SK-N-SH (cell line): ENCODE data around the gene DLGAP5. TPM values are rescaled to one million over a fixed set of nuclear protein-coding genes. Genes with fewer than 3 reads are reported as not detected.

Experiments
- CTCF ChIA-PET: fragments of 300-600, 350-600 bp; formaldehyde crosslinking; extraction: SDS; loops from one replicate; lab custom pipeline; 2021; lab: Yijun Ruan, JAX
- POLR2A ChIA-PET: fragments of 350-600 bp; sonication (Branson Sonifier 250); formaldehyde crosslinking; extraction: SDS; loops from one replicate; lab custom pipeline; 2020; ENCODE audit warnings: antibody characterized with exemption, inconsistent platforms; lab: Yijun Ruan, JAX
- DNase-seq: peaks from one replicate; pipeline ENCODE4 v3.0.0; 2012
- H2AFZ ChIP-seq: fragments of 200-600 bp; sonication (generic); 2 replicates; pipeline ENCODE4 v1.8.1; 2016; ENCODE audit warnings: antibody characterized with exemption, mild to moderate bottlenecking, low read depth
- H3F3A ChIP-seq: fragments of 200-600 bp; sonication (generic); replicated peaks from 2 replicates; pipeline ENCODE3; 2016; ENCODE audit warnings: antibody characterized with exemption, mild to moderate bottlenecking; ENCODE audit not compliant: insufficient read depth
- H3K27ac ChIP-seq, 2 experiments: fragments of 200-500 bp in 1 of 2; fragments of 200-600 bp in 1 of 2; sonication (Bioruptor generic) in 1 of 2; sonication (generic), shearing (Covaris generic) in 1 of 2; 2 replicates each; pipeline versions ENCODE4 v1.5.1 to v1.6.1; 2014 to 2016; ENCODE audit warnings: low read depth in 2 of 2, inconsistent platforms in 1 of 2, low read length in 1 of 2, mild to moderate bottlenecking in 1 of 2, mixed read lengths in 1 of 2
- H3K27me3 ChIP-seq: fragments of 200-600 bp; sonication (generic), shearing (Covaris generic); 2 replicates; pipeline ENCODE4 v1.6.1; 2016; ENCODE audit warnings: mixed run types; ENCODE audit not compliant: insufficient read depth
- H3K36me3 ChIP-seq, 2 experiments: fragments of 200-500 bp in 1 of 2; fragments of 200-600 bp in 1 of 2; sonication (Bioruptor generic) in 1 of 2; sonication (generic) in 1 of 2; replicated peaks in 1 of 2; 2 replicates each; pipeline versions ENCODE3 to v1.5.1; 2014 to 2016; ENCODE audit warnings: low read length in 1 of 2, mild to moderate bottlenecking in 1 of 2; ENCODE audit not compliant: insufficient read depth in 2 of 2, control insufficient read depth in 1 of 2
- H3K4me1 ChIP-seq, 2 experiments: fragments of 200-500 bp in 1 of 2; fragments of 200-600 bp in 1 of 2; sonication (Bioruptor generic) in 1 of 2; sonication (generic), shearing (Covaris generic) in 1 of 2; 2 replicates each; pipeline versions ENCODE4 v1.5.1 to v1.6.1; 2014 to 2016; ENCODE audit warnings: low read depth in 1 of 2, low read length in 1 of 2, mixed run types in 1 of 2; ENCODE audit not compliant: insufficient read depth in 2 of 2, control insufficient read depth in 1 of 2
- H3K4me2 ChIP-seq: fragments of 200-600 bp; sonication (generic), shearing (Covaris generic); 2 replicates; pipeline ENCODE4 v1.6.1; 2017; ENCODE audit warnings: mixed run types
- H3K4me3 ChIP-seq, 2 experiments: fragments of 200-500 bp in 1 of 2; fragments of 200-600 bp in 1 of 2; sonication (Bioruptor generic) in 1 of 2; sonication (generic), shearing (Covaris generic) in 1 of 2; 2 replicates each; pipeline versions ENCODE4 v1.5.1 to v1.8.1; 2014 to 2016; ENCODE audit warnings: low read depth in 2 of 2, inconsistent platforms in 1 of 2, low read length in 1 of 2, mild to moderate bottlenecking in 1 of 2, mixed read lengths in 1 of 2, moderate library complexity in 1 of 2
- H3K79me2 ChIP-seq: fragments of 200-600 bp; sonication (generic); 2 replicates; pipeline ENCODE4 v1.8.1; 2017; ENCODE audit warnings: mild to moderate bottlenecking; ENCODE audit not compliant: insufficient read depth
- H3K9ac ChIP-seq: fragments of 200-600 bp; sonication (generic); 2 replicates; pipeline ENCODE4 v1.6.1; 2017; ENCODE audit warnings: mixed run types
- H3K9me2 ChIP-seq: fragments of 200-600 bp; sonication (generic); 2 replicates; pipeline ENCODE4 v1.6.1; 2017; ENCODE audit warnings: mixed run types
- H3K9me3 ChIP-seq: fragments of 200-600 bp; sonication (generic); 2 replicates; pipeline ENCODE4 v1.6.1; 2017; ENCODE audit warnings: mixed run types, mild to moderate bottlenecking, moderate library complexity
- H4K20me1 ChIP-seq: fragments of 200-600 bp; sonication (generic); 2 replicates; pipeline ENCODE4 v1.6.1; 2017; ENCODE audit warnings: mild to moderate bottlenecking, mixed run types; ENCODE audit not compliant: insufficient read depth
- RFX5 ChIP-seq: IDR thresholded peaks from 2 replicates; pipeline ENCODE4 v1.6.1; 2012; ENCODE audit warnings: mild to moderate bottlenecking, improper control_type of control experiment, low read length
- SMC3 ChIP-seq: IDR thresholded peaks from 2 replicates; pipeline ENCODE4 v1.6.1; 2012; ENCODE audit warnings: low read depth, low read length, improper control_type of control experiment
- TAF1 ChIP-seq: IDR thresholded peaks from 2 replicates; pipeline ENCODE4 v1.6.1; 2012; ENCODE audit warnings: low read depth, mild to moderate bottlenecking, low read length, moderate library complexity, borderline replicate concordance
- YY1 ChIP-seq: IDR thresholded peaks from 2 replicates; pipeline ENCODE4 v1.4.0; 2012; ENCODE audit warnings: low read depth, mild to moderate bottlenecking
- WGBS: methylation state at CpG from one replicate; pipeline ENCODE4 v1.1.6; 2017; ENCODE audit warnings: low lambda C conversion rate; 5-methylcytosine and 5-hydroxymethylcytosine counted together
- polyA plus RNA-seq, 3 experiments: library from polyadenylated mRNA; depleted of rRNA; stranded (reverse); fragments of >200 nt; gene quantifications; 2 replicates each; pipeline ENCODE4 v1.2.3, GENCODE V29; 2012
- TF ChIP-seq, protein P1 (sequence below): fragments of 150-350 bp; IDR thresholded peaks from 2 replicates; pipeline ENCODE4 v1.6.1; 2016; ENCODE audit warnings: mild to moderate bottlenecking, low read depth, low read length
- TF ChIP-seq, protein P2 (sequence below): IDR thresholded peaks from 2 replicates; pipeline ENCODE4; 2012
- TF ChIP-seq, protein P3 (sequence below): IDR thresholded peaks from 2 replicates; pipeline ENCODE4 v1.4.0; 2012; ENCODE audit warnings: low read depth, borderline replicate concordance
- TF ChIP-seq, protein P4 (sequence below): fragments of 200-600 bp; sonication (generic); IDR thresholded peaks from 2 replicates; pipeline ENCODE4 v1.6.1; 2017; ENCODE audit warnings: antibody characterized with exemption, mild to moderate bottlenecking, moderate library complexity
- TF ChIP-seq, protein P5 (sequence below): fragments of 150-350 bp; IDR thresholded peaks from 2 replicates; pipeline ENCODE4 v1.6.1; 2017; ENCODE audit warnings: antibody characterized with exemption, low read length, low read depth, borderline replicate concordance
- TF ChIP-seq, protein P6 (sequence below): IDR thresholded peaks from 2 replicates; pipeline ENCODE4 v1.6.1; 2012; ENCODE audit warnings: mild to moderate bottlenecking, low read depth, low read length, moderate library complexity

Gene DLGAP5
- polyA plus RNA-seq, 1 of the 3 experiments (the other 2 are of a cell fraction) = 6.4 TPM

DNA sequence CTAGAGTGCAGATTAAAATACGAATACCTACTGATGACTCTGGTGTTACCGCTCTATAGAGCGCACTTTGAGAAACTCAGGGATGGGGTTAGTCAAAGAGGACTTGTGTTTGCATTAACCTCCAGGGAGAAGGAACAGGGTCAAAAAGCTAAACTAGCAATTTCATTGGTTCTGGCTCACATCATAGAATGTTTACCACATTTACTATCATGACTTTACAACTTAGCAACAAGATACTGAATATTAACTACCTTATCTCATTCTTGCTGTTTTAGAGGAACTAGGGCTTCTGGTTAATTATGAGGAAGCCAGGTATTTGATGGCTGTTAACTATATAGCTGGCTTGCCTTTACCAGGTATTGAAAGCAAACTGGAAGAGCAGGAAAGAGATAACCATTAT lies 49.6 kb downstream of the DLGAP5 start:
- Histone ChIP-seq H3K9me3 (no peaks in the 10 kb centered on the region), H3K27me3 (no peaks in the 10 kb centered on the region), H3K27ac (no peak overlapping the region), H3K4me3 (no peak overlapping the region), H3K79me2 (peaks cover 19% of the 10 kb centered on the region), H3K9ac (no peak overlapping the region), H3K4me2 (no peak overlapping the region), H3F3A (peaks cover 10% of the 10 kb centered on the region), H3K36me3 (peaks cover 68 to 78% of the 10 kb centered on the region in 2 experiments), H3K4me1 (peaks cover 0 to 8% of the 10 kb centered on the region in 2 experiments; a peak in 2 of 4 replicates), H3K9me2 (no peaks in the 10 kb centered on the region), H4K20me1 (0 out of 2 replicates have a peak, but pooled peaks cover 5% of the 10 kb centered on the region), H2AFZ (no peak overlapping the region)
- CTCF ChIA-PET = interaction anchor here (1.4 kb wide), 2 partner anchors 19 to 52 kb away, joined by 4 to 6 read pairs; no protein-coding TSS in a partner anchor
- DNase-seq = no peak
- POLR2A ChIA-PET = no interaction called here
- TF ChIP-seq TAF1 = no peak
- TF ChIP-seq, protein P1, sequence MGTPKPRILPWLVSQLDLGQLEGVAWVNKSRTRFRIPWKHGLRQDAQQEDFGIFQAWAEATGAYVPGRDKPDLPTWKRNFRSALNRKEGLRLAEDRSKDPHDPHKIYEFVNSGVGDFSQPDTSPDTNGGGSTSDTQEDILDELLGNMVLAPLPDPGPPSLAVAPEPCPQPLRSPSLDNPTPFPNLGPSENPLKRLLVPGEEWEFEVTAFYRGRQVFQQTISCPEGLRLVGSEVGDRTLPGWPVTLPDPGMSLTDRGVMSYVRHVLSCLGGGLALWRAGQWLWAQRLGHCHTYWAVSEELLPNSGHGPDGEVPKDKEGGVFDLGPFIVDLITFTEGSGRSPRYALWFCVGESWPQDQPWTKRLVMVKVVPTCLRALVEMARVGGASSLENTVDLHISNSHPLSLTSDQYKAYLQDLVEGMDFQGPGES = no peak
- TF ChIP-seq, protein P2, sequence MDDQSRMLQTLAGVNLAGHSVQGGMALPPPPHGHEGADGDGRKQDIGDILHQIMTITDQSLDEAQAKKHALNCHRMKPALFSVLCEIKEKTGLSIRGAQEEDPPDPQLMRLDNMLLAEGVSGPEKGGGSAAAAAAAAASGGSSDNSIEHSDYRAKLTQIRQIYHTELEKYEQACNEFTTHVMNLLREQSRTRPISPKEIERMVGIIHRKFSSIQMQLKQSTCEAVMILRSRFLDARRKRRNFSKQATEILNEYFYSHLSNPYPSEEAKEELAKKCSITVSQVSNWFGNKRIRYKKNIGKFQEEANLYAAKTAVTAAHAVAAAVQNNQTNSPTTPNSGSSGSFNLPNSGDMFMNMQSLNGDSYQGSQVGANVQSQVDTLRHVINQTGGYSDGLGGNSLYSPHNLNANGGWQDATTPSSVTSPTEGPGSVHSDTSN = no peak
- TF ChIP-seq, protein P3, sequence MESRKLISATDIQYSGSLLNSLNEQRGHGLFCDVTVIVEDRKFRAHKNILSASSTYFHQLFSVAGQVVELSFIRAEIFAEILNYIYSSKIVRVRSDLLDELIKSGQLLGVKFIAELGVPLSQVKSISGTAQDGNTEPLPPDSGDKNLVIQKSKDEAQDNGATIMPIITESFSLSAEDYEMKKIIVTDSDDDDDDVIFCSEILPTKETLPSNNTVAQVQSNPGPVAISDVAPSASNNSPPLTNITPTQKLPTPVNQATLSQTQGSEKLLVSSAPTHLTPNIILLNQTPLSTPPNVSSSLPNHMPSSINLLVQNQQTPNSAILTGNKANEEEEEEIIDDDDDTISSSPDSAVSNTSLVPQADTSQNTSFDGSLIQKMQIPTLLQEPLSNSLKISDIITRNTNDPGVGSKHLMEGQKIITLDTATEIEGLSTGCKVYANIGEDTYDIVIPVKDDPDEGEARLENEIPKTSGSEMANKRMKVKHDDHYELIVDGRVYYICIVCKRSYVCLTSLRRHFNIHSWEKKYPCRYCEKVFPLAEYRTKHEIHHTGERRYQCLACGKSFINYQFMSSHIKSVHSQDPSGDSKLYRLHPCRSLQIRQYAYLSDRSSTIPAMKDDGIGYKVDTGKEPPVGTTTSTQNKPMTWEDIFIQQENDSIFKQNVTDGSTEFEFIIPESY = no peak
- TF ChIP-seq YY1 = no peak
- no peak for TF ChIP-seq RFX5
- TF ChIP-seq, protein P4, sequence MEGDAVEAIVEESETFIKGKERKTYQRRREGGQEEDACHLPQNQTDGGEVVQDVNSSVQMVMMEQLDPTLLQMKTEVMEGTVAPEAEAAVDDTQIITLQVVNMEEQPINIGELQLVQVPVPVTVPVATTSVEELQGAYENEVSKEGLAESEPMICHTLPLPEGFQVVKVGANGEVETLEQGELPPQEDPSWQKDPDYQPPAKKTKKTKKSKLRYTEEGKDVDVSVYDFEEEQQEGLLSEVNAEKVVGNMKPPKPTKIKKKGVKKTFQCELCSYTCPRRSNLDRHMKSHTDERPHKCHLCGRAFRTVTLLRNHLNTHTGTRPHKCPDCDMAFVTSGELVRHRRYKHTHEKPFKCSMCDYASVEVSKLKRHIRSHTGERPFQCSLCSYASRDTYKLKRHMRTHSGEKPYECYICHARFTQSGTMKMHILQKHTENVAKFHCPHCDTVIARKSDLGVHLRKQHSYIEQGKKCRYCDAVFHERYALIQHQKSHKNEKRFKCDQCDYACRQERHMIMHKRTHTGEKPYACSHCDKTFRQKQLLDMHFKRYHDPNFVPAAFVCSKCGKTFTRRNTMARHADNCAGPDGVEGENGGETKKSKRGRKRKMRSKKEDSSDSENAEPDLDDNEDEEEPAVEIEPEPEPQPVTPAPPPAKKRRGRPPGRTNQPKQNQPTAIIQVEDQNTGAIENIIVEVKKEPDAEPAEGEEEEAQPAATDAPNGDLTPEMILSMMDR = no peak
- TF ChIP-seq, protein P5, sequence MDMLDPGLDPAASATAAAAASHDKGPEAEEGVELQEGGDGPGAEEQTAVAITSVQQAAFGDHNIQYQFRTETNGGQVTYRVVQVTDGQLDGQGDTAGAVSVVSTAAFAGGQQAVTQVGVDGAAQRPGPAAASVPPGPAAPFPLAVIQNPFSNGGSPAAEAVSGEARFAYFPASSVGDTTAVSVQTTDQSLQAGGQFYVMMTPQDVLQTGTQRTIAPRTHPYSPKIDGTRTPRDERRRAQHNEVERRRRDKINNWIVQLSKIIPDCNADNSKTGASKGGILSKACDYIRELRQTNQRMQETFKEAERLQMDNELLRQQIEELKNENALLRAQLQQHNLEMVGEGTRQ = no peak
- TF ChIP-seq, protein P6, sequence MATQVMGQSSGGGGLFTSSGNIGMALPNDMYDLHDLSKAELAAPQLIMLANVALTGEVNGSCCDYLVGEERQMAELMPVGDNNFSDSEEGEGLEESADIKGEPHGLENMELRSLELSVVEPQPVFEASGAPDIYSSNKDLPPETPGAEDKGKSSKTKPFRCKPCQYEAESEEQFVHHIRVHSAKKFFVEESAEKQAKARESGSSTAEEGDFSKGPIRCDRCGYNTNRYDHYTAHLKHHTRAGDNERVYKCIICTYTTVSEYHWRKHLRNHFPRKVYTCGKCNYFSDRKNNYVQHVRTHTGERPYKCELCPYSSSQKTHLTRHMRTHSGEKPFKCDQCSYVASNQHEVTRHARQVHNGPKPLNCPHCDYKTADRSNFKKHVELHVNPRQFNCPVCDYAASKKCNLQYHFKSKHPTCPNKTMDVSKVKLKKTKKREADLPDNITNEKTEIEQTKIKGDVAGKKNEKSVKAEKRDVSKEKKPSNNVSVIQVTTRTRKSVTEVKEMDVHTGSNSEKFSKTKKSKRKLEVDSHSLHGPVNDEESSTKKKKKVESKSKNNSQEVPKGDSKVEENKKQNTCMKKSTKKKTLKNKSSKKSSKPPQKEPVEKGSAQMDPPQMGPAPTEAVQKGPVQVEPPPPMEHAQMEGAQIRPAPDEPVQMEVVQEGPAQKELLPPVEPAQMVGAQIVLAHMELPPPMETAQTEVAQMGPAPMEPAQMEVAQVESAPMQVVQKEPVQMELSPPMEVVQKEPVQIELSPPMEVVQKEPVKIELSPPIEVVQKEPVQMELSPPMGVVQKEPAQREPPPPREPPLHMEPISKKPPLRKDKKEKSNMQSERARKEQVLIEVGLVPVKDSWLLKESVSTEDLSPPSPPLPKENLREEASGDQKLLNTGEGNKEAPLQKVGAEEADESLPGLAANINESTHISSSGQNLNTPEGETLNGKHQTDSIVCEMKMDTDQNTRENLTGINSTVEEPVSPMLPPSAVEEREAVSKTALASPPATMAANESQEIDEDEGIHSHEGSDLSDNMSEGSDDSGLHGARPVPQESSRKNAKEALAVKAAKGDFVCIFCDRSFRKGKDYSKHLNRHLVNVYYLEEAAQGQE = no peak
- no peak for TF ChIP-seq SMC3
- 98% methylated on average over 3 of the region's 3 CpGs for WGBS
